Bronchus fibroblast of lung (primary cell): ENCODE data around the gene SCYL3. TPM values are rescaled to one million over a fixed set of nuclear protein-coding genes. Genes with fewer than 3 reads are reported as not detected.

Experiments used
- total RNA-seq: library from RNA; depleted of rRNA; stranded (reverse); fragments of >200 nt; gene quantifications from 2 replicates; pipeline ENCODE4 v1.2.3, GENCODE V29; 2015

Gene SCYL3
- total RNA-seq, result 3.7 and 4.2 TPM in 2 replicates

GRCh38 chr1:169893645-169894423, at the start of gene SCYL3:
Gene SCYL3, minus strand, starts transcription at chr1:169893896. Its CDS starts 5,056 bp downstream, at chr1:169888840.

Other genes starting within 250 kb of the SCYL3 start
- gene SELL, start 182.3 kb downstream of the SCYL3 start, total RNA-seq, result not detected in 2 replicates
- not detected in 2 replicates for gene SELE, start 159.8 kb downstream of the SCYL3 start, total RNA-seq
- 2.8 and 4.0 TPM in 2 replicates for gene METTL18, start 99.0 kb downstream of the SCYL3 start, total RNA-seq
- 13.2 and 15.3 TPM in 2 replicates for gene KIFAP3, start 180.8 kb upstream of the SCYL3 start, total RNA-seq